Measurements from ENCODE around the gene PPIP5K1. TPM values are rescaled to one million over a fixed set of nuclear protein-coding genes. Genes with fewer than 3 reads are reported as not detected.
A peak's percentile ranks its signal among the peaks of the same experiment; 100 is the strongest.
"Not testable (repeated sequence)": the region's sequence is repeated elsewhere in the genome, so short reads cannot be mapped to it uniquely, and the experiment has no call there.

PPIP5K1 gene
- total RNA-seq, 1 experiment from 2014 or later: 31.5 TPM

DNA sequence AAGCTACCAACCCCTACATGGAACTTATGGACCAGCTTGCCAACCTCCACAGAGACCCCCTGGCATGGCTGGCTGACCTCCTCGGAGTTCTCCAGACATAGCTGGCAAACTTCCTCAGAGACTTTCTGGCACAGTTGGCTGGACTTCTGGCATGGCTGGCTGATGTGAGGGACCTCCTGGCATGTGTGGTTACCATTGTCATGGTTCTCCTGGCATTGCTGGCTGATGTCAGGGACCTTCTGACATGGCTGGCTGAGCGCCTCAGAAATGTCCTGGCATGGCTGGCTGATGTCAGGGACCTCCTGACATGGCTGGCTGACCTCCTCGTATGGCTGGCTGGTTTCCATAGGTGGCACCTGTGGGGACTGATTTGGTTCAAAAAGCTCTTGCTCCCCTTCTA is 55.1 kb downstream of the PPIP5K1 start:
- no peak overlapping the region for H3K27ac ChIP-seq (ENCODE audit: low read length)
- no peaks in the 10 kb centered on the region for H4K20me1 ChIP-seq (ENCODE audit: insufficient read depth, low read depth, low read length)
- H3K9me2 ChIP-seq (replicated peaks; ENCODE audit: insufficient read depth, low read length): no peaks in the 10 kb centered on the region
- no peaks in the 10 kb centered on the region for H3K4me1 ChIP-seq (ENCODE audit: low read length)
- H3K4me2 ChIP-seq (ENCODE audit: low read depth, low read length, poor library complexity, severe bottlenecking): no peak overlapping the region
- H3K9me3 ChIP-seq (ENCODE audit: low read length): no peaks in the 10 kb centered on the region
- no peaks in the 10 kb centered on the region for H3K36me3 ChIP-seq (ENCODE audit: insufficient read depth, low read length)
- H3K4me3 ChIP-seq (ENCODE audit: low read length): no peak overlapping the region
- H3K27me3 ChIP-seq (ENCODE audit: low read length): no peaks in the 10 kb centered on the region
- DNase-seq: peak; percentile 33
- no peaks in the 10 kb centered on the region for H3K79me2 ChIP-seq (ENCODE audit: low read length)
- no peak overlapping the region for H3K9ac ChIP-seq (ENCODE audit: low read length)
- H2AFZ ChIP-seq (ENCODE audit: low read length): no peak overlapping the region

DNA sequence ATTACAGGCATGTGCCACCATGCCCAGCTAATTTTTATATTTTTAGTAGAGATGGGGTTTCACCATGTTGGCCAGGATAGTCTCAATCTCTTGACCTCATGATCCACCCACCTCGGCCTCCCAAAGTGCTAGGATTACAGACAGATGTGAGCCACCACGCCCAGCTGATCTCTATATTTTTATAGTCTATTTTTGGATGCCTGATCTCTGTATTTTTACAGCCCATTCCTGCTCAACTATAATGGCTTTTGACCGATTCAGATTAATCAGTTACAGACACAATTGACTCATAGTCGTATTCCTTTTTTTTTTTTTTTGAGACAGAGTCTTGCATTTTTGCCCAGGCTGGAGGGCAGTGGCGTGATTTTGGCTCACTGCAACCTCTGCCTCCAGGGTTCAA is 57.2 kb downstream of the PPIP5K1 start:
- not testable (repeated sequence) for H3K4me3 ChIP-seq (ENCODE audit: low read length)

DNA sequence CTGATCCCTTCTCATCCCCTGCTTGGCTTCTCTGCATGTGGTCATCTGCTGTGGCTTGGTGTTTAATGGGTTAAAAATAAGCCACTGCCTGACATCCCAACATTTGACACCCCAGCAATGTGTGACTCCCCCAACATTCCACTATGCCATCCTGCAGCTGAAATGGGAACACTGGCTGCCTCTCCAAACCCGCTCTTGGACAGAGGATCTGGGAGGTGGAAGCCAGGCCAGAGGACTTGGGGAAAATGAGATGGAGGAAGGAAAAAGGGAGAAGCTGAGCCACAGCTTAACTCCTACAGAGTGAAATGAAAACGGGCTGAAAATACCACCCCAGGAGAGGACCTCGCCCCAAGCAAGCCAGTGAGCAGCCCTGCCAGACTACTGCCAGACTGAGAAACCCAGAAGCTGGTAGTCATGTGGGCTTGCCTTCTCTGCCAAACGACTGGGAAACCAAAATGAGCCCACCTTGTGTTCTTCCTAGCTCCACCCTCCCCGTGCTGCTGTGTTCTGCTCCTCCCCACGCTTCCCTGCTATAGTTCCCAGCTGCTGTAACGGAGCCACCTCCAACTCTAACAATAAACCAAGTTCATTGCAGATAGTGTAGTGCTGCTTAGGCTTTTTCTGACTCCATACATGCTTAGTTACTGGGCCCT is 58.9 kb downstream of the PPIP5K1 start:
- H3K36me3 ChIP-seq (ENCODE audit: insufficient read depth, low read length): no peaks in the 10 kb centered on the region
- H2AFZ ChIP-seq (ENCODE audit: low read length): no peak overlapping the region
- no peak overlapping the region for H3K4me2 ChIP-seq (ENCODE audit: low read depth, low read length, poor library complexity, severe bottlenecking)
- no peaks in the 10 kb centered on the region for H3K4me1 ChIP-seq (ENCODE audit: low read length)
- H3K27ac ChIP-seq (ENCODE audit: low read length): no peak overlapping the region
- no peak overlapping the region for H3K4me3 ChIP-seq (ENCODE audit: low read length)
- no peaks in the 10 kb centered on the region for H4K20me1 ChIP-seq (ENCODE audit: insufficient read depth, low read depth, low read length)
- no peaks in the 10 kb centered on the region for H3K9me3 ChIP-seq (ENCODE audit: low read length)
- DNase-seq: no peak
- no peaks in the 10 kb centered on the region for H3K27me3 ChIP-seq (ENCODE audit: low read length)
- no peaks in the 10 kb centered on the region for H3K79me2 ChIP-seq (ENCODE audit: low read length)
- no peaks in the 10 kb centered on the region for H3K9me2 ChIP-seq (replicated peaks; ENCODE audit: insufficient read depth, low read length)
- no peak overlapping the region for H3K9ac ChIP-seq (ENCODE audit: low read length)

More for the DNA sequence above, 57.2 kb downstream of the PPIP5K1 start:
- H3K79me2 ChIP-seq (ENCODE audit: low read length); H3K27me3 ChIP-seq (ENCODE audit: low read length); H2AFZ ChIP-seq (ENCODE audit: low read length); H3K27ac ChIP-seq (ENCODE audit: low read length); H3K9me3 ChIP-seq (ENCODE audit: low read length); DNase-seq; H3K4me1 ChIP-seq (ENCODE audit: low read length); H3K36me3 ChIP-seq (ENCODE audit: insufficient read depth, low read length); H3K4me2 ChIP-seq (ENCODE audit: low read depth, low read length, poor library complexity, severe bottlenecking); H4K20me1 ChIP-seq (ENCODE audit: insufficient read depth, low read depth, low read length); H3K9me2 ChIP-seq (replicated peaks; ENCODE audit: insufficient read depth, low read length); H3K9ac ChIP-seq (ENCODE audit: low read length): not testable (repeated sequence)

DNA sequence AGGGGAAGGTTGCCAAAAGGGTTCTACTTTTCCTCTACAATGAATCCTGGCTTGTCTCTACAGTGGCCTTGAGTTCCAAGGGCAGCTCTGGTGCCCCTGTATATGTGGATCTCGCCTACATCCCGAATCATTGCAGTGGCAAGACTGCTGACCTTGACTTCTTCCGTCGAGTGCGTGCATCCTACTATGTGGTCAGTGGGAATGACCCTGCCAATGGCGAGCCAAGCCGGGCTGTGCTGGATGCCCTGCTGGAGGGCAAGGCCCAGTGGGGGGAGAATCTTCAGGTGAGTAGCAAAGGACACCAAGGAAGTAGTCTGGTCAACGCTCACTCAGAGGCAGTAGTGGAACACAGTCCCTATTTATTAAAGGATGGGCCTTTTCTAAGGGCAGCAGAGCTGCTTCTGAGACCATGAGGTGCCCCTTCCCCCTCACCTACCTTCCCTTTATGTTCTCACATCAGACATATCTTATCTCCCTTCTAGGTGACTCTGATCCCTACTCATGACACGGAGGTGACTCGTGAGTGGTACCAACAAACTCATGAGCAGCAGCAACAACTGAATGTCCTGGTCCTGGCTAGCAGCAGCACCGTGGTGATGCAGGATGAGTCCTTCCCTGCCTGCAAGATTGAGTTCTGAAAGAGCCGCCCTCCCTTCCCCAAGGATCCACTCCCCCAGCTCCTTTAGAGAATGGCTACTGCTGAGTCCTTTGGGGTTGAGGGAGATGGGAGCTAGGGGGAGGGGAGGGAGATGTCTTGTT is 60.2 kb downstream of the PPIP5K1 start:
- H3K36me3 ChIP-seq (ENCODE audit: insufficient read depth, low read length): no peaks in the 10 kb centered on the region
- H3K79me2 ChIP-seq (ENCODE audit: low read length): no peaks in the 10 kb centered on the region
- no peak for DNase-seq
- H3K9ac ChIP-seq (ENCODE audit: low read length): no peak overlapping the region
- H3K9me2 ChIP-seq (replicated peaks; ENCODE audit: insufficient read depth, low read length): no peaks in the 10 kb centered on the region
- no peak overlapping the region for H2AFZ ChIP-seq (ENCODE audit: low read length)
- H3K27ac ChIP-seq (ENCODE audit: low read length): no peak overlapping the region
- H3K4me3 ChIP-seq (ENCODE audit: low read length): no peak overlapping the region
- H3K9me3 ChIP-seq (ENCODE audit: low read length): no peaks in the 10 kb centered on the region
- H3K4me1 ChIP-seq (ENCODE audit: low read length): no peaks in the 10 kb centered on the region
- H3K27me3 ChIP-seq (ENCODE audit: low read length): no peaks in the 10 kb centered on the region
- no peak overlapping the region for H3K4me2 ChIP-seq (ENCODE audit: low read depth, low read length, poor library complexity, severe bottlenecking)
- no peaks in the 10 kb centered on the region for H4K20me1 ChIP-seq (ENCODE audit: insufficient read depth, low read depth, low read length)

DNA sequence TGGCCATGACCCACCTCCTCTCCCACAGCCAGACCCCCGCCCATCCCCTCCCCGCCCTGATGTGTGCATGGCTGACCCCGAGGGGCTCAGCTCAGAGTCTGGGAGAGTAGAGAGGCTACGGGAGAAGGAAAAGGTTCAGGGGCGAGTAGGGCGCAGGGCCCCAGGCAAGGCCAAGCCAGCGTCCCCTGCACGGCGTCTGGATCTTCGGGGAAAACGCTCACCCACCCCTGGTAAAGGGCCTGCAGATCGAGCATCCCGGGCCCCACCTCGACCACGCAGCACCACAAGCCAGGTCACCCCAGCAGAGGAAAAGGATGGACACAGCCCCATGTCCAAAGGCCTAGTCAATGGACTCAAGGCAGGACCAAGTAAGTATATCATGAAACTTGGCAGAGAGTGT is 60.9 kb downstream of the PPIP5K1 start:
- H3K27me3 ChIP-seq (ENCODE audit: low read length): no peaks in the 10 kb centered on the region
- no peak overlapping the region for H3K27ac ChIP-seq (ENCODE audit: low read length)
- no peak overlapping the region for H3K4me3 ChIP-seq (ENCODE audit: low read length)
- no peaks in the 10 kb centered on the region for H3K4me1 ChIP-seq (ENCODE audit: low read length)
- no peak overlapping the region for H3K4me2 ChIP-seq (ENCODE audit: low read depth, low read length, poor library complexity, severe bottlenecking)
- no peaks in the 10 kb centered on the region for H3K9me2 ChIP-seq (replicated peaks; ENCODE audit: insufficient read depth, low read length)
- no peaks in the 10 kb centered on the region for H3K79me2 ChIP-seq (ENCODE audit: low read length)
- no peaks in the 10 kb centered on the region for H3K9me3 ChIP-seq (ENCODE audit: low read length)
- H4K20me1 ChIP-seq (ENCODE audit: insufficient read depth, low read depth, low read length): no peaks in the 10 kb centered on the region
- no peak for DNase-seq
- no peaks in the 10 kb centered on the region for H3K36me3 ChIP-seq (ENCODE audit: insufficient read depth, low read length)
- H3K9ac ChIP-seq (ENCODE audit: low read length): no peak overlapping the region
- no peak overlapping the region for H2AFZ ChIP-seq (ENCODE audit: low read length)

DNA sequence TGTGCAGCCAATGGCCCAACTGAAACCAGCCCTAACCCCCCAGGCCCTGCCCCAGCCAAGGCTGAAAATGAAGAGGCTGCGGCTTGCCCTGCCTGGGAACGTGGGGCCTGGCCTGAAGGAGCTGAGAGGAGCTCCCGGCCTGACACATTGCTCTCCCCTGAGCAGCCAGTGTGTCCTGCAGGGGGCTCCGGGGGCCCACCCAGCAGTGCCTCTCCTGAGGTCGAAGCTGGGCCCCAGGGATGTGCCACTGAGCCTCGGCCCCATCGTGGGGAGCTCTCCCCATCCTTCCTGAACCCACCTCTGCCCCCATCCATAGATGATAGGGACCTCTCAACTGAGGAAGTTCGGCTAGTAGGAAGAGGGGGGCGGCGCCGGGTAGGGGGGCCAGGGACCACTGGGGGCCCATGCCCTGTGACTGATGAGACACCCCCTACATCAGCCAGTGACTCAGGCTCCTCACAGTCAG is 61.4 kb downstream of the PPIP5K1 start:
- no peaks in the 10 kb centered on the region for H3K9me2 ChIP-seq (replicated peaks; ENCODE audit: insufficient read depth, low read length)
- no peak overlapping the region for H3K27ac ChIP-seq (ENCODE audit: low read length)
- H3K4me3 ChIP-seq (ENCODE audit: low read length): no peak overlapping the region
- no peaks in the 10 kb centered on the region for H3K27me3 ChIP-seq (ENCODE audit: low read length)
- DNase-seq: no peak
- H3K9ac ChIP-seq (ENCODE audit: low read length): no peak overlapping the region
- H3K79me2 ChIP-seq (ENCODE audit: low read length): no peaks in the 10 kb centered on the region
- H3K9me3 ChIP-seq (ENCODE audit: low read length): no peaks in the 10 kb centered on the region
- no peak overlapping the region for H2AFZ ChIP-seq (ENCODE audit: low read length)
- H3K4me1 ChIP-seq (ENCODE audit: low read length): no peaks in the 10 kb centered on the region
- H4K20me1 ChIP-seq (ENCODE audit: insufficient read depth, low read depth, low read length): no peaks in the 10 kb centered on the region
- H3K36me3 ChIP-seq (ENCODE audit: insufficient read depth, low read length): no peaks in the 10 kb centered on the region
- H3K4me2 ChIP-seq (ENCODE audit: low read depth, low read length, poor library complexity, severe bottlenecking): no peak overlapping the region

DNA sequence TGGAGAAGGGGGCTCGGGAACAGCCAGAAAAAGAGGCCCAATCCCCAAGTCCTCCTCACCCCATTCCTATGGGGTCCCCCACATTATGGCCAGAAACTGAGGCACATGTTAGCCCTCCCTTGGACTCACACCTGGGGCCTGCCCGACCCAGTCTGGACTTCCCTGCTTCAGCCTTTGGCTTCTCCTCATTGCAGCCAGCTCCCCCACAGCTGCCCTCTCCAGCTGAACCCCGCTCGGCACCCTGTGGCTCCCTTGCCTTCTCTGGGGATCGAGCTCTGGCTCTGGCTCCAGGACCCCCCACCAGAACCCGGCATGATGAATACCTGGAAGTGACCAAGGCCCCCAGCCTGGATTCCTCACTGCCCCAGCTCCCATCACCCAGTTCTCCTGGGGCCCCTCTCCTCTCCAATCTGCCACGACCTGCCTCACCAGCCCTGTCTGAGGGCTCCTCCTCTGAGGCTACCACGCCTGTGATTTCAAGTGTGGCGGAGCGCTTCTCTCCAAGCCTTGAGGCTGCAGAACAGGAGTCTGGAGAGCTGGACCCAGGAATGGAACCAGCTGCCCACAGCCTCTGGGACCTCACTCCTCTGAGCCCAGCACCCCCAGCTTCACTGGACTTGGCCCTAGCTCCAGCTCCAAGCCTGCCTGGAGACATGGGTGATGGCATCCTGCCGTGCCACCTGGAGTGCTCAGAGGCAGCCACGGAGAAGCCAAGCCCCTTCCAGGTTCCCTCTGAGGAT is 62.0 kb downstream of the PPIP5K1 start:
- Histone ChIP-seq H3K27me3 (ENCODE audit: low read length) (no peaks in the 10 kb centered on the region), H3K9me3 (ENCODE audit: low read length) (no peaks in the 10 kb centered on the region), H3K4me1 (ENCODE audit: low read length) (no peaks in the 10 kb centered on the region), H2AFZ (ENCODE audit: low read length) (no peak overlapping the region), H3K4me3 (ENCODE audit: low read length) (no peak overlapping the region), H4K20me1 (ENCODE audit: insufficient read depth, low read depth, low read length) (no peaks in the 10 kb centered on the region), H3K79me2 (ENCODE audit: low read length) (no peaks in the 10 kb centered on the region), H3K4me2 (ENCODE audit: low read depth, low read length, poor library complexity, severe bottlenecking) (no peak overlapping the region), H3K27ac (ENCODE audit: low read length) (no peak overlapping the region), H3K9me2 (replicated peaks; ENCODE audit: insufficient read depth, low read length) (no peaks in the 10 kb centered on the region), H3K9ac (ENCODE audit: low read length) (no peak overlapping the region), H3K36me3 (ENCODE audit: insufficient read depth, low read length) (no peaks in the 10 kb centered on the region)
- no peak for DNase-seq
